Skeletal muscle cell (primary cell): ENCODE results near the gene AMER2.

ENCODE experiments used
- DNase-seq: peaks from one replicate; pipeline ENCODE4 v3.0.0-alpha.2; 2010; ENCODE audit warnings: low read depth
- H3K4me3 ChIP-seq: 2 replicates; pipeline ENCODE4 v1.5.1; 2011; ENCODE audit warnings: low read depth, mild to moderate bottlenecking, control low read depth, low read length, moderate library complexity

AMER2 gene

DNA sequence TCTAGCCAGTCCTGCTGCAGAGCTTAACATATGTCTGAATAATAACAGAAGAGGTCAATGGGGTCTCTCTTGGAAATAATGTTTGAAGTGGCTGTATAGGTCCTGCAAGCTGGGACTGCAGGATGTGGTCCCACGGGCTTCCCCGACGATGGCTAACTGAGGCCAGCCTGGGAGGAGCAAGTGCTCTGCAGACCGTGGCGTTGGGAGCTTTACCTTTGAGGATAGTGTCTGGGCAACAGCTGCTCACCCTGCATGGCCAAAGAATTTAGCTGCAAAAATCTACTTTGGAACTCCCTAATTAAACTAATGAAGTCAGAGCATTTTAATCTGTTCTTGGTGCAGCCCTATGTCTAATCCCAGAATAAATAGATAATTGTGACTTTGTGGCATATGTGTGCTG is 18.2 kb upstream of the AMER2 start:
- no peak for DNase-seq
- H3K4me3 ChIP-seq: no peak overlapping the region

DNA sequence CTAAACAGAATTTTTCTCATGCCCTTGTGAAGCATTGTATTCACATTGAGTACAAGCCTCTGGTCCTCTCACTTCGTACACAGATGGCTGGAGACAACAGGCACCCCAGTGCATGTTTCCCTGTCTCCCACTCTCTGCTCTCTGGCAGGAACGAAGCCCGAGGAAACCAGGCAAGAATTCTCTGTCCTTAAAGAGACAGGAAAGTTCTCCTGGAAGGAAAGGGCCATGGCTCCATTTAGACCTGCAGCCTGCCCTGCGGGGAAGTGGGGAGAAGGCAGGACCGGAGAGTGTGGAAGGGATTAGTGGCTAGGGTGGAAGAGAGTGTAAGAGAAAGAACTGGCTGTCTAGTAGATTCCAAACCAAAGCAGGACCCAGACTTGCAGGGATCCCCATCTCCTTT is 15.5 kb upstream of the AMER2 start:
- DNase-seq: no peak

DNA sequence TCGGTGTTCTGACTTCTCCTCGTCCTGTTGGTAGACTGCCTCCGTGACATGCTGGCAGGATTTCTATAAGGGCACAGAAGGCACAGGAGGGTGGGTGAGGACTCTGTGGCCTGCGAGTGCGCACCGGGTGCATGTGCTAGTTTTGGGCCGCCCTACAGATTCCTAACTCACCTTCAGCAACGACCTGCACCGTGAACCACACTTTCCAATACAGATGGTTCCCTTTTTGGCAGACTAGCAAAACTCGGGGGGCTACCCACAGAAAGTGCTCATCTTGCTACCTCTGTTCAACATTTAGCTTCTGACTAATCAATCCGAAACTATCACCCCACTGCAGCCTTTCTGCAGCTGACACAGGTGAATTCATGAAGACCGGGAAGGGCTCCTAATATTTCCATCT is 14.1 kb upstream of the AMER2 start:
- no peak for DNase-seq
- no peak overlapping the region for H3K4me3 ChIP-seq

More for the DNA sequence above, 15.5 kb upstream of the AMER2 start:
- no peak overlapping the region for H3K4me3 ChIP-seq

DNA sequence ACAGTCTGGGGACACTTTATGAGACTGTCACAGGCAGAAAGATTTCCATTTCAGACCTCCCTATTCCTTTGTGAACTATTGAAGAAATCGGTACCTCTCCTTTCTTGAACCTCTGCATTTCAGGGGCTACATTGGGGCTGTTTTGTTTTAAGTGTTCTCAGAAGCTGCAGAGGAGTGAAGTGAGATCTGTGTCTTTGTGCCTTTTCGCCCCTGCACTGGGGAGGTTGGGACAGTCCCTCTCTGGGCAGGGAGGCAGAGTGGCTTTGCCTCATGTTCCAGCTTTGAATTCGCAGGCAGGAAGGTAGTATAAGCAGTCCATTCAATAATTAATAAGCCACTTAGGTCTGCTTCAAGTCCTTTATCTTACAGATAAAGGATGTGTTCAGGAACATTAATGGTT is 9.5 kb upstream of the AMER2 start:
- no peak for DNase-seq
- no peak overlapping the region for H3K4me3 ChIP-seq

DNA sequence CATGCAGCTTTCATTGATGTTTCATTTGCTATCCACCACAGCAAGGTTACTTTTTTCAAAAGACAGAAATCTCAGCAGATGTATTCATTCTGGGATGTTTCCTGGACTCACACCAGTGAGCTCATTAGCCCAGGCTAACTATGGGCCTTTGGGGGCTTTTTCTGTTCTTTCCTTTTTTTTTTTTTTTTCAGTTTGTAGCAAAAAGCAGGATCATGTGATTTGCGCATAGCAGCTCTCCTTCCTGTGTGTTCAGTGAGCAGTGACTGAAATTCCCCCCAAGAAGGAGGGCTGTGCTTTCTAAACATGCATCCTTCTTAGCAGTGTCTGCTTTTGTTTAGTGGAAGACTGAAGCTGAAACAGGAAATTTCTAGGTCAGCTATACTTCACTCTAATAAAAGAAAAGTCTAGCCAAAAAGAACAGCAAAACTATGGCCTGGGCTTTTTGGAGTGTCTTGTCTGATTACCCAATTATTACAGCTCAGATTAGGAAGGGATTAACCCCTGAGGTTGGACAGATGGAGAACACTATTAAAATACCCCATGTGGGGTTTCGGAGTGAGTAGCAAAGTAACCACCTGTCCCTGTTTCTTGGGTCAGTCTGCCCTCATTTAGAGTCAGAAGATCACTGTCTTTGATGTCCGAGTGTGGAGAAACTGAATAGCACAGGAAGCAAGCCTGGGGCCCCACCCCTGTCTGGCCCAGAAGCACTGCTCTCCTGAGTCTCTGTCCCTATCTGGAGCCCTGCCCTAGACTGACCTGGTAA is 8.9 kb upstream of the AMER2 start:
- no peak for DNase-seq
- H3K4me3 ChIP-seq: no peak overlapping the region

DNA sequence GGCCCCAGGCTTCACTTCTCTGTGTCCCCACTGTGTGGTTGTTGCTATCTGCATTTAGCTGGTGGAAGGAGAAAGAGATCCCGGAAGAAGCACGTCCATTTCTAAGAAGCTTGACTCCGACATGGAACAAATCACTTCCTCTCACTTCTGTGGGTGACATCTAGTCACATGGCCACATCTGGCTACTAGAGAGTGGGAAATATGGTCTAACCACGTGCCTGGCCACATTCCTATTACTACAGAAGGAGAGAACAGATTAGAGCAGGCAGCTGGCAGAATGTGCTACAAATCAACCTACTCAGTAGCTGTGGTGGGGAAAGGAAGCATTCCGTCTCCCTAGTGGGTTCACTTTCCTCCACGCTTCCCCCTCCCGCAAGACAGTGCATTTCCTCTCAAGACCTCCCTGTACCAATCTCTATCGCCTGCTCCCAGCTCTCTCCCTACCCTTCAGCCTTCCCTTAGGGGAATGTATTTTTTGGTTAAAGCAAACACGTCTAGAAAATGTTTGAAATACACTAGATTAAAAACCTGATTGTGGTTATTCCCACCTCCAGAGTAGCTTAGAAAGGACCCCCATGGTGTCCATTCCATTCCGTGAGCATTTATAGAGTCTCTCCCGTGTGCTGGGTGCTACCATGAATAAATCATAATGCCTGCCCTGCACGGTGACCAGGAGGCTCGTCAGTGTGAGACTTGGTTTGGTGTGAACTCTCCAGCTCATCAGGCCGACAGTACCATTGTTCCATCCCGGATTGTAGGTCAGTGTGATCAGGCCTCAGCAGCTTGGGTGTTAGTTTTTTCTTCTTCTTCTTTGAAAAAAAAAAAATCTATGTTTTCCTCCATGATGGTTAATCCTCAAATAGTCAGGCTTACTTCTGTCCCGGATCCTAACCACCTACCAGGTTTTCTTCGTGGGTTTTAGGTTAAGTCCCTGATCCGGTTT is 8.0 kb upstream of the AMER2 start:
- DNase-seq: no peak
- no peak overlapping the region for H3K4me3 ChIP-seq

DNA sequence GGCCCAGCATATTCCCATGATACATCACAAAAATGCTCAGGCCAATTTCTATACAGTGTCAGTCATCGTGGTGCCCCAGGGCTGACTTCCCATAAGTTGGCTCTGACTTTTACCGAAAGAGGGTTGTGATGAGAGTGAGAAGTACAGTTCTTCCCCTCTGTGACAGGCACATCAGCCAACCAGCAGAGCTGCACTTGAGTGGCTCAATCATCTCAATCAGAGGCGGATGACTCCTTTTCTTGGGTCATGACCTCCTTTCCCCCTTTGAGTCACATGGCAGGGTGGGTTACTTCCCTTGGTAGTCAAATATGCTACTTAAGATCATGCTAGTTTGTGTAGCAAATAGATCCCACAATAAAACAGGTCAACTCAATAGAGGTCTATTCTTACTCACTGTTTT is 6.9 kb upstream of the AMER2 start:
- no peak for DNase-seq
- H3K4me3 ChIP-seq: no peak overlapping the region

DNA sequence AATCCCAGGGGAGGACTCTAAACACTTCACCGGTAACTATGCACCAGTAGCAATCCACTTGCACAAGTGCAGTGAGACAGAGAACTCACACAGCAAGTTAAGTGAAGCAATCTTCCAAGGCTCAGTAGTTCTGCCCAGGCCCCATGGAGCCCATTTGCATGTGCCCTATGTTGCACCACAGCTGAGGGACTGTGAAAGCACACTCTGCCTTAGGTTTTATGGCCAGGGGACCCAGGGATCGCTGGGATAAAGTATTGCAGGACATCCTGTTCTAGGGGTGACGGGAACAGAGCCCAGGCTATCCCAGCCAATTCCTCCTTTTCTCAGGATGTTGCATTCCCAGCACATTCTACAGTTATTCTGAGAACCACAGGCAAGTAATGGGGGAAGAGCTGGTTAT is 6.0 kb upstream of the AMER2 start:
- DNase-seq: no peak
- no peak overlapping the region for H3K4me3 ChIP-seq

DNA sequence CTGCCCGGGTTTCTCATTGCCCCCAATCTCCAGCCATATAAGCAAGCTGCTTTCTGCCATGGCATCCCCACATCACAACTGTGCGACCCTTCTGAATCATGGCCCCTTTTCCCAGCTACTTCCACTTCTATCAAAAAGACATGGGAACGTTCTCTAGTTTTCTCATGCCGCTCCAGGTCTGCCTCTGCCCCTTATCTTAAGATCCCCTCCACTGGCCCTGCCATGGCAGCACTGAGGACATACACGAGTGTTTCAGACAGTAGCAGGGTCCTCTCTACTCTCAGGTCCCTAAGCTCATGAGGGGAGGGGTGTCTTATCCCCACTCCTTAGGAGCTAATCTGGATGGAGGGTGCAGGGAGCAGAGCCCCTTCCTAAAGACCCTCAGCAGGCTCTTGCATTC is 5.5 kb upstream of the AMER2 start:
- no peak for DNase-seq
- H3K4me3 ChIP-seq: no peak overlapping the region

DNA sequence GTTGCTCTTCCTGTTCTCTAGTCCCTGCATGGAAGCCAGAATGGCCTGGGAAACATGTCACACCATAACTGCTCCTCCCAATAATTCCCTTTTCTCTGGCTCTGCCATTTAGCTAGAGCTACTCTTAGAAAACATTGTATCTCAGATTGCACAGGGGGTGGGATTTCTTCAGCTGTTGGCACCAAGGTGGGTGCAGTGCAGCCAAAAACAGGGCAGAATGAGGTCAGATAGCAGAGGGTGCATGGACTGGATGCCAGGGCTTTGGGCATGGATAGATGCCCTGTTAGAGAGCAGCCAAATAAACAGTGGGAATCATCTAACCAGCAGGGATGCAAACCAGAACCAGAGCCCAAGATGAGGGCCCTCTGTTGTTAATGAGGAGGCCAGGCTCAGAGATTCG is 4.9 kb upstream of the AMER2 start:
- H3K4me3 ChIP-seq: no peak overlapping the region
- DNase-seq: no peak

DNA sequence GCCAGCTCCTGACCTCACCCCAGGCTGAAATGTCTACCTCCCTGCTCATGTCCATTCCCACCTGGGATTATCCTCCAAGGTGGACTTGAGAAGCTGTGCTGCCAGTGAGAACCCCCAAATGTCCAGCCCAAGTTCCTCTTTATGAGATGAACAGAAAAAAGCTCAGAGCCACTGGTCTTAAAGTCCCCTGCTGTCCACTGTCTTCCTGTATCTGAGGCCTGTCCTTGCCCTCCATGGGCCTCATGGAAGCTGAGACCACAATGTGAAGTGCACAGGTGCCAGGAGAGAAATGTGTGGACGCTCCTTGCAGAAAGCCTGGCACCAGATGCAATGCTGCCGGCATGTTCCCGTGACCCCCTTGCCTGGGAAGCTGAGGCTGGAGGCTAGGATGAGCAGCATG is 3.3 kb upstream of the AMER2 start:
- no peak overlapping the region for H3K4me3 ChIP-seq
- DNase-seq: no peak

DNA sequence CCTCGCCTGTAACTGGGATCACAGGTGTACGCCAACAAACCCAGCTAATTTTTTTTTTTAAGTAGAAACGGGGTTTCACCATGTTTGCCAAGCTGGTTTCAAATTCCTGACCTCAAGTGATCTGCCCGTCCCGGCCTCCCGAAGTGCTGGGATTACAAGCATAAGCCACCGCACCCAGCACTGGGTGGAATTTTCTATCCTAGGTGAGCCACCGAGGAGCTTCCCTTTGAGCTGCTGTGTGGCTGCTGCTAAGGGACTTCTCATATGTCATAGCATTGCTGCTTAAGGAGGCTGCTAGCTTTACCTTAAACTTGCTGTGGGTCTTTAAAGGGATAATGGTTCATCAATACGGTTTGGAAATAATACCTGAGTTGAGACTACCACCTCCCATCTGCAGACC is 2.9 kb upstream of the AMER2 start:
- no peak overlapping the region for H3K4me3 ChIP-seq
- no peak for DNase-seq

DNA sequence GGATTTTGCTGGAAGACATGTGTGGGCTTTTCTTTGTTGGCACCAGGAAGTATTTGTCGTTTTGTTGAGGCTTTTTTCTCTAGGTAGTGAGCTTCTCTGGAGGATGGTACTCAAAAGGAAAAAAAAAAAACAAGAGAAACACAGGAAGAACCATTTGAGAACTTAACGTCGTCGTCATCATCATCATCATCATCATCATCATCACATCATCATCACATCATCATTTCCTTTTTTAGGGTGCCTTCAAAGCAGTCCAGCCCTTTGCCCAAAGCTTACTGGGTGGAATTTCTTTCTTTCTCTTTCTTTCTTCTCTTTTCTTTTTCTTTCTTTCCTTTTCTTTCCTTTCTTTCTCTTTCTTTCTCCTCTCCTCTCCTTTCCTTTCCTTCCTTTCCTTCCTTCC is 2.2 kb upstream of the AMER2 start:
- DNase-seq: no peak
- H3K4me3 ChIP-seq: no peak overlapping the region

DNA sequence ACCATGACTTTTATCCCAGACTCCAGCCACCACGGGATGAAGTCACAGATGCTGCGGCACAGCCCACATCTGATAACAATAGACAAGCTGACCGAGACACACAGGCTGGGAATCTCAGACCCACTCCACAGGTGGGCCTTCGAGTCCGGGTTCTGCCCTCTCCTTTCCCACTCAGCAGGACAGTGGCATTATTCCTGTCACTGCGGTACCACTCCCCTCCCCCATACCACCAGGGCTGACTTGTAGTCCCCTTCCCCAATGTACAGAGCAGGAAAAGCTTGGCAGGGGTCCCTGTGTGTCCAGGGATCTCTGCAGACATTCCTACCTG is 179 bp upstream of the AMER2 start:
- H3K4me3 ChIP-seq: no peak overlapping the region
- DNase-seq: no peak

DNA sequence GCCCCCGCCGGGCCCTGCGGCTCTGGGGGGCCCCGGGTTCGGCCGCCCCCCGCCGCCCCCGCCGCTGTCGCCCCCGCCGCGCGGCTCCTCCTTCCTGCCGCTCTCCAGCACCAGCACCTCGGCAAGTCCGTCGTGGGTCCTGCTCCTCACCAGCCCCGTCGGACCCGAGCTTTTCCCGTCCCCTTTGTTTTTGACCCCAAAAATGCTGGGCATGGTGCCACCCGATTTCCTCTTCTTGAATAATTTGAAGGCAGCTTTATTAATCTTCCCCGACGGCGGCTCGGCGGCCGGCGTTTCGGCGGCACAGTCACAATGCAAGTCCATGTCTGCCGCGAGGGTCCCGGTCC is 945 bp downstream of the AMER2 start:
- no peak for DNase-seq
- H3K4me3 ChIP-seq: peak overlapping the region; percentile 40

DNA sequence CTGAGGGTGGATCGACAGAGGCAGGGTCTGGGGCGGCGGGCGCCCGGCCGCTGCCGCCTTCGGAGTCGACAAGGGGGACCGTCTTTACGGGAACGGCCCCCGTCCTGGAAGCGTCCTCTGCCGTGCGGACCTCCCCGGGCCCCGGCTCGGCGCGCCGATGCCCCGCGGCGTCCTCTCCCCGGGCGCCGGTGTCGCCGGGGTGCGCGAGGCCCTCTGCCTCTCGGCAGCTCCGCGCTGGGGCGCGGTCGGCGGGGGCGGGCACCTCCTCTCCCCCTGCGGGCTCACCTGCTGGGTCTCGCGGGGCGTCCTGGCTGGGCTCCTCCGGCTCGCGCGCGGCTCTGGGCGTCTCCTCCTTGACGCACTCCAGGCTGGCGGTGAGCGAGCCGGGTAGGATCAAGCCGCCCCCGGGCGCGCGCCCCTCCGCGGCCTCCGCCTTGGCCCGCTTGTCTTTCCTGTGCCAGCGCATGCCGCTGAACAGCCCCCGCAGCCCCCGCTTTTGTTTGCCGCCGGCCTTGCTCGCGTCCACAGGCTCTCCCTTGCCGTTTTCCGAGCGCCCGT is 1.5 kb downstream of the AMER2 start:
- no peak for DNase-seq

DNA sequence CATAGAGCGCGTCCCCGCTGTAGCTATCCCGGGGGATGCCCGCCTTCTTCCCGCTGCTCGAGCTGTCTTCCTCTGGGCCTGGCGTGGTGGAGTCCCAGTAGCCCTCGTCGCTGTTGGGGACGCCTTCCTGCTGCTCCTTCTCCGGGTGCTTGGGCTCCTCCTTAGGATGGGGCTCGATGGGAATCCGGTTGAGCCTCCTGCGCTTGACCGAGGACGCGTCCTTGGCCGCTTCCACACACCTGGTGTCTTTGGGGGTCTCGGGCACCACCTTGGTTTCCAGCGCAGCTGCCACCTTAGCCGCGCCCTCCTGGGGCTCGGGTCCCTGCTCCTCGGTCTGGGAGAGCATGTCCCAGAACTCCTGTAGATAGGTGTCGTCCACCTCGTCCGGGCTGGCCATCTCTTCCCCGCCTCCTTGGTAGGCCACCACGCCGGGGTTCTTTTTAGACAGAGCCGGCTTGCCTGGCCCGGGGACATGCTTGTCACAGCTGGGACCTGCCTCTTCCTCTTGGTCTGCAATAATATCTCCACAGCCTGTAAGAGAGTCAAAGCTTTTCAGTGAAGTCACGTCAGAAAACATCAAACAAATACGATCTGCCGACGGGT is 2.0 kb downstream of the AMER2 start:
- DNase-seq: no peak
- H3K4me3 ChIP-seq: no peak overlapping the region

More for the DNA sequence above, 1.5 kb downstream of the AMER2 start:
- H3K4me3 ChIP-seq: peak overlapping the region; percentile 28

DNA sequence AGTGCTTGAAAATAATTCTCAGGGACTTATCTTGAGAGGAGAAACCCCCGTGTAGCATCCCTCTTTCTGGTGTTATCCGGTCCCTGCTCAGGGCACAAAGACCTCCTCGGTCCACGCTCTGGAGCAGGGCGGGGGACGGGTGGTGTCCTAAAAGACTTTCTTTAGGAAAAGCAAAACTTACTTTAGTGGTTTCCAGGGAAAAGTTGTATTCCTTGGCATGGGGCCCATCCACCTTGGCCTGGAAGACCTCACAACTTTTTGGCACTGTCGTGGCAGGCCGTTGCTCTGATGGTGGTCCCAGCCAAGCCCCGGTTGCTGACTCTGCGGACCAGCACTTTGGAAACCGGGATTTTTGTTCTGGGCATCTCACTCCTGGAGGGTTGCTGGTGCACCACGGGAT is 2.7 kb downstream of the AMER2 start:
- H3K4me3 ChIP-seq: no peak overlapping the region
- DNase-seq: no peak

DNA sequence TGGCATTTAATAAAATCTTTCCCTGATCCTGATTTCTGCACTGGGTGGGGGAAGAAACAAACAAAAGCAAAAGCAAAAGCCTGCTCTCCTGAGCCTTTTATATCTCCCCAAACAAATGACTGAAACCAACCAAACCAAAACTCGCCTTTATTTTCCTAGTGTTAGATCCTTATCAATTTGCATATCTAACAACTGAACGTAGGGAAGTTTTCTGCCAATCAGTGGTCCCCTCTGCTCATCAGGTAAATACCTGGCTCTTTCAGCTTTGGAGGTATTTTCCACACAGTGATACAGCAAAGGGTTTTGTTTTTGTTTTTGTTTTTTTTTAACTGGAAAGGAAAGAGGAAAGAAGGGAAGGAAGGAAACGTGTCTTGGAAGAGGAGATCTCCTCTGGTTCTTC is 3.3 kb downstream of the AMER2 start:
- no peak overlapping the region for H3K4me3 ChIP-seq
- no peak for DNase-seq

DNA sequence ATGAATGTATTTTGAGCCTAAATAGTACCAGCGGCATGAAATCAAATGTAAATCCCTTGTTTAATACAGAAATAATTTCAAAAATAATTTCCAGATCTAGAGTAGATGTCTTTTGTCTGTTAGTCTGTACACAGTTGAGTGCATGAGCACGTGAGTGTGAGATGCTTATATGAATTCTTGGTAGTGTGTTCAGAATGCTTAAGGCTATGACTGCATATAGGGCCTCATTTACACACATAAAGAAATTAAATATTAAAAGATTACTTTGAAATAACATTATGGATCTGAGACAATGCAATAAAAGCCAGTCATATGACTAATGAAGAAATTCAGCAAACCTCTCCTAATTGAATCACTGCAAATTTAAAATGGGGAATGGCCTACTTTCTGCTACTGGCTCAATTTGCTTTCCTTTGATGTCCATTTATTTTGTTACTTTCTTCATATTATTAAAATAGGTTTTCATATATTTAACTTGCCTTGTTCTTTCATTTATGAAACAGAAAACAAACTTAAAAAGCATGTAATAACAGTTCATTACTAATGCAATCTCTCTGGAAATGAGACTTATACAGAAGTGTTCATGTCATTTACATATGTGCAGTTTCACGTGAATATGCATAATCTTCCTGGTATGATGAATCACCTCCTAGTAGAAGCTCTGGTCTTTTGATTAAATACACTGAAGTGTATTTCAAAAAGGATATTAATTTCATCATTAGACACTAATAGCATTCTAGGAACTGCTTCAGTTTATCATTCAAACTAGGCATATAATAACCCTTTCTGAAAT is 4.5 kb downstream of the AMER2 start:
- no peak overlapping the region for H3K4me3 ChIP-seq
- no peak for DNase-seq
